GM06990 (cell line): Measurements from ENCODE around the gene WRAP53.

Source experiments
- DNase-seq: peaks from one replicate; pipeline ENCODE4 v3.0.0-alpha.2; 2011; ENCODE audit not compliant: insufficient read length; ENCODE audit errors: extremely low read depth
- H3K27me3 ChIP-seq: replicated peaks from 2 replicates; pipeline ENCODE4 v1.6.0; 2011; ENCODE audit warnings: low read length; ENCODE audit not compliant: control insufficient read depth, insufficient read depth
- H3K36me3 ChIP-seq: 2 replicates; pipeline ENCODE4 v1.5.1; 2011; ENCODE audit warnings: low read length; ENCODE audit not compliant: control insufficient read depth, insufficient read depth
- H3K4me3 ChIP-seq: replicated peaks from 2 replicates; pipeline ENCODE4 v1.5.1; 2011; ENCODE audit warnings: low read depth, mild to moderate bottlenecking, control low read depth, low read length
- TF ChIP-seq, protein P1 (sequence below): IDR thresholded peaks from 2 replicates; pipeline ENCODE4 v1.5.1; 2011; ENCODE audit warnings: low read length, control low read depth, mild to moderate bottlenecking, inconsistent platforms; ENCODE audit not compliant: insufficient read depth, poor library complexity, severe bottlenecking

The WRAP53 gene

DNA sequence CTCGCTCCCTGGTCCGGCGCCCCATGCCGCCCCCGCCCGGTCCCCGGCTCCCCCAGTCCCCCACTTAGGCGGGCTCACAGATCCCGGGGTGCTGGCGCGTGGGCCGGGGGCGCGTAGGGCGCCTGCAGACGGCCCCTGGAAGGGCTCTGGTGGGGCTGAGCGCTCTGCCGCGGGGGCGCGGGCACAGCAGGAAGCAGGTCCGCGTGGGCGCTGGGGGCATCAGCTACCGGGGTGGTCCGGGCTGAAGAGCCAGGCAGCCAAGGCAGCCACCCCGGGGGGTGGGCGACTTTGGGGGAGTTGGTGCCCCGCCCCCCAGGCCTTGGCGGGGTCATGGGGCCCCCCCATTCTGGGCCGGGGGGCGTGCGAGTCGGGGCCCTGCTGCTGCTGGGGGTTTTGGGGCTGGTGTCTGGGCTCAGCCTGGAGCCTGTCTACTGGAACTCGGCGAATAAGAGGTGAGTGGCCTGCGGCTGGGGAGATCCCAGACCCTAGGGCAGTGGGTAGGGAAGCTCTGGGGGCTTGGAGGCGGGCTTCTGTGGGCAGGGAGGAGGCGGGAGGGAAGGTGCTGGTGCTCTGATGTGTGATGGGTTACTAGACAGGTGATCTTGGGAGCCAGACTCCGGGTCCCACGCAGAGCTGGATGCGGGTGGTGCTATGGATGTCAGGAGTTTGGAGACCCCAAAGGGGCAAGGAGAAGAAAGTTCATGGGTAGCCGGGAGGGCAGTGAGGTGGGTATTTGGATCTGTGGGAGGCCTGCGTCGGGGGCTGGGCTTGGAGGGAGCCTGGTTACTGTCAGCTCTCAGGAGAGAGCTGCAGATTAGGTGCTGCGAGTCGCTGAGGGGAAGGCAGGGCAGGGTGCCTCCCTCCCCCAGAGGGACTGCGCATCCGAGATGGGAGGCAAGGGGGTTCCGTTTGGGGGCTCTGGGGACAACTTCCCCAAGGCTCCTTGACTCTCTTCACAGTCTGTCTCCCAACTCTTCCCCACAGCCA lies 17.3 kb downstream of the WRAP53 start:
- TF ChIP-seq, protein P1, sequence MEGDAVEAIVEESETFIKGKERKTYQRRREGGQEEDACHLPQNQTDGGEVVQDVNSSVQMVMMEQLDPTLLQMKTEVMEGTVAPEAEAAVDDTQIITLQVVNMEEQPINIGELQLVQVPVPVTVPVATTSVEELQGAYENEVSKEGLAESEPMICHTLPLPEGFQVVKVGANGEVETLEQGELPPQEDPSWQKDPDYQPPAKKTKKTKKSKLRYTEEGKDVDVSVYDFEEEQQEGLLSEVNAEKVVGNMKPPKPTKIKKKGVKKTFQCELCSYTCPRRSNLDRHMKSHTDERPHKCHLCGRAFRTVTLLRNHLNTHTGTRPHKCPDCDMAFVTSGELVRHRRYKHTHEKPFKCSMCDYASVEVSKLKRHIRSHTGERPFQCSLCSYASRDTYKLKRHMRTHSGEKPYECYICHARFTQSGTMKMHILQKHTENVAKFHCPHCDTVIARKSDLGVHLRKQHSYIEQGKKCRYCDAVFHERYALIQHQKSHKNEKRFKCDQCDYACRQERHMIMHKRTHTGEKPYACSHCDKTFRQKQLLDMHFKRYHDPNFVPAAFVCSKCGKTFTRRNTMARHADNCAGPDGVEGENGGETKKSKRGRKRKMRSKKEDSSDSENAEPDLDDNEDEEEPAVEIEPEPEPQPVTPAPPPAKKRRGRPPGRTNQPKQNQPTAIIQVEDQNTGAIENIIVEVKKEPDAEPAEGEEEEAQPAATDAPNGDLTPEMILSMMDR = no peak
- no peaks in the 10 kb centered on the region; the same call in 1 of the 2 replicates for H3K27me3 ChIP-seq
- no peak overlapping the region for H3K4me3 ChIP-seq
- no peak for DNase-seq
- H3K36me3 ChIP-seq = peaks cover 6% of the 10 kb centered on the region

DNA sequence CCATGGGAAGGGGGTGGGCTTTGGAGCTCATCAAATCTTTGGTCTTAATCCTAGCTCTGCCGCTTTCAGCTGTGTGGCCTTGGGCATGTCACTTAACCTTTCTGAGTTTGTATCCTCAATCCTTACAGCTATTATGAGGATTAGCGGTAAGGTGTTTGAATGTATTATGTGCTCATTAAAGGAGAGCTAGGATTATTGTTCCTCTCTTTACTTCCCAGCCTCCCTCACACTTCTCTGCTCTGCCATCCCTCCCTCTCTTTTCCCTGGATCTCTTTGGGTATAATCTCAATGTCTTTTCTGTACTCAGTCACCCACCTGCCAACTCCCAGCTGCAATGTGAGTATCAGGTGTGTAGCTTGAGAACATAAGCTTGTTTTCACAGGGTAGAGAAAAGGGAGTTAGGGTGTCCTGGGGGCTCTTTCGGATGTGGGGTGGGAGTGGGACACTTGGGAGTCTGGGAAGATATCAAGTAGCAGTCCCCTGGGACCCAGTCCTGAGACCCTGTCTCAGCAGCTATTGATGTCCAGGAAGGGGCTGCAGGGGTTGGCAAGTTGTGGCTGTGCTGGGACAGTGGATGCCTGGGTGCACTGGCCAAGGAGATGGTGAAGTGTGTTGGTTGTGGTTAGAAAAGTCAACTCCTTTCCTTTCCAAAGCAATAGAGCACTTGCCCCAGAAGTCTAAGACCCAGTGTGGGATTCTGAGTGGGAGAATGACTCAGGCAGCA lies 18.5 kb downstream of the WRAP53 start:
- Histone ChIP-seq H3K36me3 (peaks cover 3% of the 10 kb centered on the region), H3K4me3 (no peak overlapping the region), H3K27me3 (no peaks in the 10 kb centered on the region; the same call in 1 of the 2 replicates)
- no peak for DNase-seq
- TF ChIP-seq, protein P1 = no peak

- DNase-seq = no peak
- Histone ChIP-seq H3K4me3 (no peak overlapping the region), H3K27me3 (no peaks in the 10 kb centered on the region; the same call in 1 of the 2 replicates), H3K36me3 (peaks cover 3% of the 10 kb centered on the region)
- TF ChIP-seq, protein P1 = no peak
These were observed 19.2 kb downstream of the WRAP53 start for GRCh38 chr17:7707446-7707845.

- TF ChIP-seq, protein P1 = no peak
- Histone ChIP-seq H3K27me3 (no peaks in the 10 kb centered on the region; the same call in 1 of the 2 replicates), H3K36me3 (peaks cover 1% of the 10 kb centered on the region), H3K4me3 (no peak overlapping the region)
- no peak for DNase-seq
These were observed 19.8 kb downstream of the WRAP53 start for GRCh38 chr17:7707858-7708750.

DNA sequence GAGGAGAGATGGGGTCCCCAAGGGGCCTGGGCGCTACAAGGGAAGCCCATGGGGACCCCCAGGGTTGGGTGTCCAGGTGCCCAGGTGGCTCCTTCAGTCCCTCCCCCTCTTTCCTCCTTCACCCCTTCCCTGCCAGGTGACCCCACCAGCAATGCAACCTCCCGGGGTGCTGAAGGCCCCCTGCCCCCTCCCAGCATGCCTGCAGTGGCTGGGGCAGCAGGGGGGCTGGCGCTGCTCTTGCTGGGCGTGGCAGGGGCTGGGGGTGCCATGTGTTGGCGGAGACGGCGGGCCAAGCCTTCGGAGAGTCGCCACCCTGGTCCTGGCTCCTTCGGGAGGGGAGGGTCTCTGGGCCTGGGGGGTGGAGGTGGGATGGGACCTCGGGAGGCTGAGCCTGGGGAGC lies 20.8 kb downstream of the WRAP53 start:
- no peak for DNase-seq
- H3K27me3 ChIP-seq = peaks cover 3% of the 10 kb centered on the region
- TF ChIP-seq, protein P1 = no peak
- H3K4me3 ChIP-seq = no peak overlapping the region
- H3K36me3 ChIP-seq = no peaks in the 10 kb centered on the region
